ENCODE results near the gene NDUFS5. TPM values are rescaled to one million over a fixed set of nuclear protein-coding genes. Genes with fewer than 3 reads are reported as not detected.

The NDUFS5 gene
- polyA plus RNA-seq, 1 of the 3 experiments (the other 2 are of a cell fraction): 881 TPM

DNA sequence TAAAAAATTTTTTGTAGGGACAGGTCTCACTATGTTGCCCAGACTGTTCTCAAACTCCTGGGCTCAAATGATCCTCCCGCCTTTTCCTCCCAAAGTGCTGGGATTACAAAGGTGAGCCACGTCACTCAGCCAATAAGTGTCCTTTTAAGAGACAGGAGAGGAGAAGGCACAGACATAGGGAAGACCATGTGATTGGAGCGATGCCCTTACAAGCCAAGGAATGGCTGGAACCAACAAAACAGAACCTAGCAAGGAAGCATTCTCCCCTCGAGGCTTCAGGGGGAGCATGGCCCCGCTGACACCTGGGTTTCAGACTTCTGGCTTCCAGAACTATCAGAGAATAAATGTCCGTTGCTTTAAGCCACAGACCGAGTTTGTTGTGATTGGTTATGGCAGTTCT lies 37.0 kb downstream of the NDUFS5 start:
- H3K9me3 ChIP-seq: no peaks in the 10 kb centered on the region
- no peaks in the 10 kb centered on the region for H4K20me1 ChIP-seq (ENCODE audit: insufficient read depth)
- no peak for DNase-seq
- H3K36me3 ChIP-seq (replicated peaks in 1 of 2; ENCODE audit: control insufficient read depth in 1 of 2, insufficient read depth in 2 of 2, low read length in 1 of 2): no peaks in the 10 kb centered on the region
- CTCF ChIA-PET: no interaction called here
- no peak overlapping the region for H3K4me2 ChIP-seq
- POLR2A ChIA-PET: interaction anchor here (0.6 kb wide), 1 partner anchor 492 kb away, joined by 3 read pairs; no protein-coding TSS in a partner anchor
- WGBS (ENCODE audit: low lambda C conversion rate): 61% methylated on average over 7 of the region's 7 CpGs
- no peaks in the 10 kb centered on the region for H3K4me1 ChIP-seq (ENCODE audit: control insufficient read depth in 1 of 2, insufficient read depth in 2 of 2, low read depth in 1 of 2, low read length in 1 of 2)
- H3K4me3 ChIP-seq (ENCODE audit: low read depth in 2 of 2, low read length in 1 of 2): no peak overlapping the region
- H3K27me3 ChIP-seq (ENCODE audit: insufficient read depth): no peaks in the 10 kb centered on the region
- H3F3A ChIP-seq (replicated peaks; ENCODE audit: insufficient read depth): no peaks in the 10 kb centered on the region
- no peak overlapping the region for H3K27ac ChIP-seq (ENCODE audit: low read depth in 2 of 2, low read length in 1 of 2)
- no peak overlapping the region for H2AFZ ChIP-seq (ENCODE audit: low read depth)
- H3K9ac ChIP-seq: no peak overlapping the region
- H3K9me2 ChIP-seq: no peaks in the 10 kb centered on the region
- H3K79me2 ChIP-seq (ENCODE audit: insufficient read depth): no peaks in the 10 kb centered on the region
- no peak for TF ChIP-seq RXRA (IDR thresholded peaks at IDR 0.05; ENCODE audit: borderline replicate concordance, low read depth)
- TF ChIP-seq SMC3 (IDR thresholded peaks at IDR 0.05; ENCODE audit: low read depth, low read length): no peak

DNA sequence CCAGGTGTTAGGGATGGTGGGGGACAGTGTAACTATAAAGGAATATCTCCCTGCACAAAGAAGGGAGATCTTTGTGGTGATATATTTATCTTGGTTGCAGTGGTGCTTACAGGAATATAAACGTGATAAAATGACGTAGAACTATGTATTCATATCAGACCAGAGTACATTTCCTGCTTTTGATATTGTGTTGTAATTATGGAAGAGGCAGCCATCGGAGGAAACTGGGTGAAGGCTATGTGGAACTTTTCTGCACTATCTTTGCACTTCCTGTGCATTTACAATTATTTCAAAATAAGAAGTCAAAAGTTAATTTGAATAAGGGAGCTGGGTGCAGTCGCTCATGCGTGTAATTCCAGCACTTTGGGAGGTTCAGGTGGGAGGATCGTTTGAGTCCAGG lies 37.6 kb downstream of the NDUFS5 start:
- TF ChIP-seq GABPA (IDR thresholded peaks at IDR 0.05; ENCODE audit: low read depth) (no peak), FOSL2 (IDR thresholded peaks at IDR 0.05; ENCODE audit: borderline replicate concordance, low read depth) (no peak), CHD2 (IDR thresholded peaks at IDR 0.05; ENCODE audit: low read length, partially characterized antibody) (no peak), EZH2phosphoT487 (IDR thresholded peaks at IDR 0.05; ENCODE audit: borderline replicate concordance, low read depth) (no peak), RXRA (IDR thresholded peaks at IDR 0.05; ENCODE audit: borderline replicate concordance, low read depth) (no peak), FOXJ3 (CRISPR knock-in tag; IDR thresholded peaks at IDR 0.05) (no peak), ELF1 (IDR thresholded peaks at IDR 0.05) (no peak), SIN3A (IDR thresholded peaks at IDR 0.05; ENCODE audit: borderline replicate concordance, low read depth, low read length) (no peak), TEAD4 (IDR thresholded peaks at IDR 0.05; ENCODE audit: borderline replicate concordance, insufficient read depth) (no peak), TAF1 (IDR thresholded peaks at IDR 0.05; ENCODE audit: borderline replicate concordance, low read depth, low read length) (no peak), RFX5 (IDR thresholded peaks at IDR 0.05; ENCODE audit: low read length) (no peak), POLR2AphosphoS5 (IDR thresholded peaks at IDR 0.05; ENCODE audit: low read depth, low read length) (no peak)
- TF ChIP-seq, protein P1, sequence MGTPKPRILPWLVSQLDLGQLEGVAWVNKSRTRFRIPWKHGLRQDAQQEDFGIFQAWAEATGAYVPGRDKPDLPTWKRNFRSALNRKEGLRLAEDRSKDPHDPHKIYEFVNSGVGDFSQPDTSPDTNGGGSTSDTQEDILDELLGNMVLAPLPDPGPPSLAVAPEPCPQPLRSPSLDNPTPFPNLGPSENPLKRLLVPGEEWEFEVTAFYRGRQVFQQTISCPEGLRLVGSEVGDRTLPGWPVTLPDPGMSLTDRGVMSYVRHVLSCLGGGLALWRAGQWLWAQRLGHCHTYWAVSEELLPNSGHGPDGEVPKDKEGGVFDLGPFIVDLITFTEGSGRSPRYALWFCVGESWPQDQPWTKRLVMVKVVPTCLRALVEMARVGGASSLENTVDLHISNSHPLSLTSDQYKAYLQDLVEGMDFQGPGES (IDR thresholded peaks at IDR 0.05; ENCODE audit: low read depth, low read length): no peak
- TF ChIP-seq, protein P2, sequence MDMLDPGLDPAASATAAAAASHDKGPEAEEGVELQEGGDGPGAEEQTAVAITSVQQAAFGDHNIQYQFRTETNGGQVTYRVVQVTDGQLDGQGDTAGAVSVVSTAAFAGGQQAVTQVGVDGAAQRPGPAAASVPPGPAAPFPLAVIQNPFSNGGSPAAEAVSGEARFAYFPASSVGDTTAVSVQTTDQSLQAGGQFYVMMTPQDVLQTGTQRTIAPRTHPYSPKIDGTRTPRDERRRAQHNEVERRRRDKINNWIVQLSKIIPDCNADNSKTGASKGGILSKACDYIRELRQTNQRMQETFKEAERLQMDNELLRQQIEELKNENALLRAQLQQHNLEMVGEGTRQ (IDR thresholded peaks at IDR 0.05; ENCODE audit: borderline replicate concordance, low read depth, low read length): no peak
- no peak overlapping the region for H3K4me2 ChIP-seq
- no peak overlapping the region for H2AFZ ChIP-seq (ENCODE audit: low read depth)
- POLR2A ChIA-PET: no interaction called here
- H3K4me1 ChIP-seq (ENCODE audit: control insufficient read depth in 1 of 2, insufficient read depth in 2 of 2, low read depth in 1 of 2, low read length in 1 of 2): no peaks in the 10 kb centered on the region
- H3K9me2 ChIP-seq: no peaks in the 10 kb centered on the region
- no peaks in the 10 kb centered on the region for H3K36me3 ChIP-seq (replicated peaks in 1 of 2; ENCODE audit: control insufficient read depth in 1 of 2, insufficient read depth in 2 of 2, low read length in 1 of 2)
- no peaks in the 10 kb centered on the region for H3K27me3 ChIP-seq (ENCODE audit: insufficient read depth)
- no peak overlapping the region for H3K9ac ChIP-seq
- no peak for DNase-seq
- CTCF ChIA-PET: interaction anchor here (0.6 kb wide), 1 partner anchor 195 kb away, joined by 3 read pairs; no protein-coding TSS in a partner anchor
- H3K9me3 ChIP-seq: no peaks in the 10 kb centered on the region
- no peaks in the 10 kb centered on the region for H3F3A ChIP-seq (replicated peaks; ENCODE audit: insufficient read depth)
- H4K20me1 ChIP-seq (ENCODE audit: insufficient read depth): no peaks in the 10 kb centered on the region
- H3K4me3 ChIP-seq (ENCODE audit: low read depth in 2 of 2, low read length in 1 of 2): no peak overlapping the region
- no peak overlapping the region for H3K27ac ChIP-seq (ENCODE audit: low read depth in 2 of 2, low read length in 1 of 2)
- no peaks in the 10 kb centered on the region for H3K79me2 ChIP-seq (ENCODE audit: insufficient read depth)
- WGBS (ENCODE audit: low lambda C conversion rate): 70% methylated on average over 6 of the region's 6 CpGs

All from SK-N-SH (cell line).